ENCODE data around the gene OTUD5. TPM values are rescaled to one million over a fixed set of nuclear protein-coding genes. Genes with fewer than 3 reads are reported as not detected.
A peak's percentile ranks its signal among the peaks of the same experiment; 100 is the strongest.

Gene OTUD5
- total and polyA plus RNA-seq, 2 of the 13 experiments (the other 11 are each of a cell fraction or from before 2014, with no cell fraction given) = 18.4 to 42.2 TPM

GRCh38 chrX:48917139-48918001 lies 40.0 kb downstream of the OTUD5 start (continued):
- peak; percentile 91 for TF ChIP-seq CTCF (CRISPR knock-in tag; IDR thresholded peaks at IDR 0.05)
- TF ChIP-seq ZBTB3 (CRISPR knock-in tag; IDR thresholded peaks at IDR 0.05; ENCODE audit: borderline replicate concordance, low read depth) = no peak
- TF ChIP-seq, protein P1, sequence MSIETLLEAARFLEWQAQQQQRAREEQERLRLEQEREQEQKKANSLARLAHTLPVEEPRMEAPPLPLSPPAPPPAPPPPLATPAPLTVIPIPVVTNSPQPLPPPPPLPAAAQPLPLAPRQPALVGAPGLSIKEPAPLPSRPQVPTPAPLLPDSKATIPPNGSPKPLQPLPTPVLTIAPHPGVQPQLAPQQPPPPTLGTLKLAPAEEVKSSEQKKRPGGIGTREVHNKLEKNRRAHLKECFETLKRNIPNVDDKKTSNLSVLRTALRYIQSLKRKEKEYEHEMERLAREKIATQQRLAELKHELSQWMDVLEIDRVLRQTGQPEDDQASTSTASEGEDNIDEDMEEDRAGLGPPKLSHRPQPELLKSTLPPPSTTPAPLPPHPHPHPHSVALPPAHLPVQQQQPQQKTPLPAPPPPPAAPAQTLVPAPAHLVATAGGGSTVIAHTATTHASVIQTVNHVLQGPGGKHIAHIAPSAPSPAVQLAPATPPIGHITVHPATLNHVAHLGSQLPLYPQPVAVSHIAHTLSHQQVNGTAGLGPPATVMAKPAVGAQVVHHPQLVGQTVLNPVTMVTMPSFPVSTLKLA (IDR thresholded peaks at IDR 0.05) = 0 out of 2 replicates have a peak, but pooled peaks have one; percentile 19
- TF ChIP-seq, protein P2, sequence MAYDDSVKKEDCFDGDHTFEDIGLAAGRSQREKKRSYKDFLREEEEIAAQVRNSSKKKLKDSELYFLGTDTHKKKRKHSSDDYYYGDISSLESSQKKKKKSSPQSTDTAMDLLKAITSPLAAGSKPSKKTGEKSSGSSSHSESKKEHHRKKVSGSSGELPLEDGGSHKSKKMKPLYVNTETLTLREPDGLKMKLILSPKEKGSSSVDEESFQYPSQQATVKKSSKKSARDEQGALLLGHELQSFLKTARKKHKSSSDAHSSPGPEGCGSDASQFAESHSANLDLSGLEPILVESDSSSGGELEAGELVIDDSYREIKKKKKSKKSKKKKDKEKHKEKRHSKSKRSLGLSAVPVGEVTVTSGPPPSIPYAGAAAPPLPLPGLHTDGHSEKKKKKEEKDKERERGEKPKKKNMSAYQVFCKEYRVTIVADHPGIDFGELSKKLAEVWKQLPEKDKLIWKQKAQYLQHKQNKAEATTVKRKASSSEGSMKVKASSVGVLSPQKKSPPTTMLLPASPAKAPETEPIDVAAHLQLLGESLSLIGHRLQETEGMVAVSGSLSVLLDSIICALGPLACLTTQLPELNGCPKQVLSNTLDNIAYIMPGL (CRISPR knock-in tag; IDR thresholded peaks at IDR 0.05; ENCODE audit: borderline replicate concordance in 1 of 2, low read depth in 1 of 2) = 0 out of 4 replicates have a peak, but pooled peaks of 1 of the 2 experiments have one; percentile 16
- no peak for TF ChIP-seq WIZ (CRISPR knock-in tag; IDR thresholded peaks at IDR 0.05)
- TF ChIP-seq ZGPAT (CRISPR knock-in tag; IDR thresholded peaks at IDR 0.05) = no peak
- peak; percentile 91 for TF ChIP-seq NR2F6 (IDR thresholded peaks at IDR 0.05)
- peak; percentile 93 for TF ChIP-seq NR2F6 (CRISPR knock-in tag; IDR thresholded peaks at IDR 0.05)
- TF ChIP-seq ZNF687 (CRISPR knock-in tag; IDR thresholded peaks at IDR 0.05) = peak; percentile 55
- TF ChIP-seq SIN3A (IDR thresholded peaks at IDR 0.05; ENCODE audit: borderline replicate concordance, low read depth, low read length) = peak; percentile 65; the same call in 1 of the 2 replicates
- 0 out of 2 replicates have a peak, but pooled peaks have one; percentile 5 for TF ChIP-seq CEBPG (CRISPR knock-in tag; IDR thresholded peaks at IDR 0.05)
- TF ChIP-seq HNF4G (IDR thresholded peaks at IDR 0.05; ENCODE audit: borderline replicate concordance, low read depth, low read length) = peak; percentile 32; the same call in 1 of the 2 replicates
- no peak for TF ChIP-seq HNF4G (CRISPR knock-in tag; IDR thresholded peaks at IDR 0.05; ENCODE audit: borderline replicate concordance, low read depth)
- TF ChIP-seq STAG1 (CRISPR knock-in tag; IDR thresholded peaks at IDR 0.05) = peak; percentile 56
- TF ChIP-seq LCORL (IDR thresholded peaks at IDR 0.05) = no peak
- TF ChIP-seq LCORL (CRISPR knock-in tag; IDR thresholded peaks at IDR 0.05) = peak; percentile 18; the same call in 1 of the 2 replicates
- peak; percentile 43; the same call in 1 of the 2 replicates for TF ChIP-seq SALL1 (CRISPR knock-in tag; IDR thresholded peaks at IDR 0.05)
- TF ChIP-seq RFX5 (IDR thresholded peaks at IDR 0.05; ENCODE audit: low read depth, low read length) = peak; percentile 79
